NB4 (cell line): ENCODE results near the gene RBM4.

Experiments used
- DNase-seq: peaks from one replicate; pipeline ENCODE4 v3.0.0; 2010; ENCODE audit warnings: low read depth
- H3K4me3 ChIP-seq: one replicate; pipeline ENCODE4 v1.5.1; 2011; ENCODE audit warnings: mild to moderate bottlenecking, low read depth, low read length, moderate library complexity
- MYC ChIP-seq: IDR thresholded peaks from 2 replicates; pipeline ENCODE4 v1.6.1; 2011; ENCODE audit warnings: low read depth, low read length
- POLR2A ChIP-seq: IDR thresholded peaks from 2 replicates; pipeline ENCODE4 v1.6.1; 2011; ENCODE audit warnings: mild to moderate bottlenecking; ENCODE audit not compliant: insufficient read length; ENCODE audit errors: extremely low read depth
- TF ChIP-seq, protein P1 (sequence below): IDR thresholded peaks from one replicate; pipeline ENCODE4 v1.5.1; 2012; ENCODE audit warnings: low read depth, low read length
- TF ChIP-seq, protein P2 (sequence below): IDR thresholded peaks from 2 replicates; pipeline ENCODE4 v1.6.1; 2011; ENCODE audit warnings: low read depth, low read length

The RBM4 gene

DNA sequence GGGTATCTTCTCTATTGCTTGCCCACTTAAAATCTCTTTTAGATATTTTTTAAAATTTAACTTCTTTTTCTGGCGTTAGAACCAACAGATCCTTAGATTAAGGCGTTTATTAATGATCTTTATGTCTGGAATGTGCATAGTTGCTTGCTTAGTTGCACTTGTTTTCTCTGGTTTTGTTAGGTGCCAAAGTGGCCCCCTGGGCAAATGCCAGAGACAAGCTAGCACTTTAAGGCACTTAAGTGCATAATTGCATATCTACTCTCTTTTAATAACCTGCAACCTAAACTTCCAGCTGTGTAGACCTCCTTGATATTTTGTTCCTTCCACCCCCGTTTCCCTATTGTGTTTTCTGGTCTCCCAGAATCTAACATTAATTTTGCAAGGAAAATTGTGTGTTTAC is 3.3 kb downstream of the RBM4 start:
- DNase-seq: no peak
- H3K4me3 ChIP-seq: peak overlapping the region; percentile 95
- TF ChIP-seq, protein P1, sequence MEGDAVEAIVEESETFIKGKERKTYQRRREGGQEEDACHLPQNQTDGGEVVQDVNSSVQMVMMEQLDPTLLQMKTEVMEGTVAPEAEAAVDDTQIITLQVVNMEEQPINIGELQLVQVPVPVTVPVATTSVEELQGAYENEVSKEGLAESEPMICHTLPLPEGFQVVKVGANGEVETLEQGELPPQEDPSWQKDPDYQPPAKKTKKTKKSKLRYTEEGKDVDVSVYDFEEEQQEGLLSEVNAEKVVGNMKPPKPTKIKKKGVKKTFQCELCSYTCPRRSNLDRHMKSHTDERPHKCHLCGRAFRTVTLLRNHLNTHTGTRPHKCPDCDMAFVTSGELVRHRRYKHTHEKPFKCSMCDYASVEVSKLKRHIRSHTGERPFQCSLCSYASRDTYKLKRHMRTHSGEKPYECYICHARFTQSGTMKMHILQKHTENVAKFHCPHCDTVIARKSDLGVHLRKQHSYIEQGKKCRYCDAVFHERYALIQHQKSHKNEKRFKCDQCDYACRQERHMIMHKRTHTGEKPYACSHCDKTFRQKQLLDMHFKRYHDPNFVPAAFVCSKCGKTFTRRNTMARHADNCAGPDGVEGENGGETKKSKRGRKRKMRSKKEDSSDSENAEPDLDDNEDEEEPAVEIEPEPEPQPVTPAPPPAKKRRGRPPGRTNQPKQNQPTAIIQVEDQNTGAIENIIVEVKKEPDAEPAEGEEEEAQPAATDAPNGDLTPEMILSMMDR: no peak
- no peak for TF ChIP-seq POLR2A
- TF ChIP-seq, protein P2, sequence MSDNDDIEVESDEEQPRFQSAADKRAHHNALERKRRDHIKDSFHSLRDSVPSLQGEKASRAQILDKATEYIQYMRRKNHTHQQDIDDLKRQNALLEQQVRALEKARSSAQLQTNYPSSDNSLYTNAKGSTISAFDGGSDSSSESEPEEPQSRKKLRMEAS: no peak
- TF ChIP-seq MYC: no peak

DNA sequence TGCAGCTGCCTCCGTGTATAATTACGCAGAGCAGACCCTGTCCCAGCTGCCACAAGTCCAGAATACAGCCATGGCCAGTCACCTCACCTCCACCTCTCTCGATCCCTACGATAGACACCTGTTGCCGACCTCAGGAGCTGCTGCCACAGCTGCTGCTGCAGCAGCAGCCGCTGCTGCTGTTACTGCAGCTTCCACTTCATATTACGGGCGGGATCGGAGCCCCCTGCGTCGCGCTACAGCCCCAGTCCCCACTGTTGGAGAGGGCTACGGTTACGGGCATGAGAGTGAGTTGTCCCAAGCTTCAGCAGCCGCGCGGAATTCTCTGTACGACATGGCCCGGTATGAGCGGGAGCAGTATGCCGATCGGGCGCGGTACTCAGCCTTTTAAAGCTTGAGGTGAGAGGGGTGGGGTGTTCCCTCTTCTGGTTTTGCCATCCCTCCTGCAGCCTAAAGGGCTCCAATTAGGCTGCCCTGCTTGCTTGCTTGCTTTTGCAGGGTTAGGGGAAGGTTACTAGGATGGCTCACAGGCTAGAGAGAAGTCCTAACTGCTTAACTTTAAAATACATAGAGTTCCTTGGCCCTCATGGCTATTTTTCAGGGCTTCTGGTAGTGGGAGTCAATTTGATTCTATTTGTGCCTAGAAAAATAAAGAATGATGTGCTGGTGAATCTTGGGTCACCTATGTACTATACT is 5.4 kb downstream of the RBM4 start:
- DNase-seq: no peak
- TF ChIP-seq, protein P2: no peak
- TF ChIP-seq MYC (no peak), POLR2A (no peak)
- TF ChIP-seq, protein P1: no peak
- H3K4me3 ChIP-seq: peak overlapping the region; percentile 26

DNA sequence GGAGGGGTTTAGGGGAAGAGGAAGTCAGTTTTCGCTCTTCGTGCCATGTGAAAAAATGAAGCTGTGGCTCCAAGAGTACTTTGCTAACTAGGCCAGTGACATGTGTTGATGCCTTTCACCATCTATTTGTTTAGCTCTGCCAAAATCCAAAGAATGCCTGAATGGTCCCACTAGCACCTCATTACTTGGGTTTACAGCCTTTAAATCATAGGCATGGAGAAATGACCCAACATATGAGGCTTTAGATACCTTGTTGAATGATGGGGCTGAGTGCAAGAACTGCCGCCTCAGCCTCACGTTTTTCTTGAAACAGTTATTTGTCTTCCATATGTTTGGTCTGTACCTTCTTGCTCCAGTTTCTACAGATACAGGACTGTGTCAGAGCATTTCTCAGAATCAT is 8.3 kb downstream of the RBM4 start:
- no peak overlapping the region for H3K4me3 ChIP-seq
- TF ChIP-seq MYC: no peak
- TF ChIP-seq, protein P2: no peak
- TF ChIP-seq, protein P1: no peak
- no peak for TF ChIP-seq POLR2A
- DNase-seq: no peak

DNA sequence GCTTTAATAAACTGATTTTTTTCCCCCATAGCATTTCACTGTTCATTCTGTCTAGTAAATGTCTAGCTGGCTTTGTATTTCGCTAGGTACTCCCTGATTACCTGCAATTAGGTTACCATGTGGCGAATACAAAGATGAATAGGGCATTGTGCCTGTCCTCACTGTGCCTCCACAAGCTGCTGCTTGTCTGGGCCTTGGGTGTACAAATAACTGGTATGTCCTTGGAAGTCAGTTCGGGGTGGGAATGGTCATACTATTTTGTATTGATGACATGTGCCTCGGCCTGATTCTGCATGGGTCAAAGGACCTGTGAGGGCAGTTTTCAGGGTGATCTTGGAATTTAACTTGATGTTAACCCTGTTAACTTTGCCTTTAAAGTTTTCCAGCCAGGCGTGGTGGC is 11.4 kb downstream of the RBM4 start:
- H3K4me3 ChIP-seq: no peak overlapping the region
- TF ChIP-seq, protein P2: no peak
- no peak for TF ChIP-seq MYC
- no peak for DNase-seq

DNA sequence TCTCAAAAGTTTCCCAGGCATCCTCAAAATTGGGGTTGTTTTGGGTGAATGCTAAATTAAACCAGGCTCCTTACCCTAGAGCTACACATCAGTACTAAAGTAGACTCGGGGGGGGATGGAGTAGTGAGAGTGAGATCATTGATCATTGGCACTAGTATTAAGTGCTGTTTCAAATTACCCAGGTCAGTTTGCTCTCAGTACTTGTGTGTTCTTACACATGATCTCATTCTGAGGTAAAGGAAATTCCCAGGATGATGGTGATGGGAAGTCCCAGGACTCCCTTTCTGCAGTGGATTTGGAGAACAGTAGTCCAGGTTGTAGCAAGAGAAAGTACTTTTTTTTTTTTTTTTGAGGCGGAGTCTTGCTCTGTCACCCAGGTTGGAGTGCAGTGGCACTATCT is 12.5 kb downstream of the RBM4 start:
- TF ChIP-seq, protein P2: no peak
- TF ChIP-seq MYC (no peak), POLR2A (no peak)
- no peak for DNase-seq
- H3K4me3 ChIP-seq: no peak overlapping the region

DNA sequence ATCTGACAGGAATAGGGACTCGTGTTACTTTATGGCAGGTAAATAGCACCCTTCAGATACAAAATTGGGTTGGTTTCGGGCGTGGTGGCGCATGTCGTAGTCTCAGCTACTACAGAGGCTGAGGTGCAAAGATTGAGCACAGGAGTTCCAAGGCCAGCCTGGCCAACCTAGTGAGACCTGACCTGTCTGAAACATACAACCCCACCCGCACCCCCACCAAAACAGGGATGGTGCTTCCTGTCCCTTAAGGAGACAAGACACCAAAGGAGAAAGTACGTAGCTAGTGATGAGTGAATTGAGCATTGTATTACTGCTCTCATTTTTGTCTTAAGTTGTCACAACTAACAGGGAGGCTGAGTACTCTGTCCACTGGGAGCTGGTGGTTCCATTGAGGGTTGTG is 14.1 kb downstream of the RBM4 start:
- TF ChIP-seq MYC (no peak), POLR2A (no peak)
- TF ChIP-seq, protein P1: no peak
- TF ChIP-seq, protein P2: no peak
- H3K4me3 ChIP-seq: no peak overlapping the region
- no peak for DNase-seq
